ENCODE results near the gene AFG3L2.

Gene AFG3L2

GRCh38 chr18:12318857-12319256 lies 58.2 kb downstream of the AFG3L2 start:
- no peak for DNase-seq

- no peak for DNase-seq
Observed at GRCh38 chr18:12318334-12318697, 58.7 kb downstream of the AFG3L2 start.

DNA sequence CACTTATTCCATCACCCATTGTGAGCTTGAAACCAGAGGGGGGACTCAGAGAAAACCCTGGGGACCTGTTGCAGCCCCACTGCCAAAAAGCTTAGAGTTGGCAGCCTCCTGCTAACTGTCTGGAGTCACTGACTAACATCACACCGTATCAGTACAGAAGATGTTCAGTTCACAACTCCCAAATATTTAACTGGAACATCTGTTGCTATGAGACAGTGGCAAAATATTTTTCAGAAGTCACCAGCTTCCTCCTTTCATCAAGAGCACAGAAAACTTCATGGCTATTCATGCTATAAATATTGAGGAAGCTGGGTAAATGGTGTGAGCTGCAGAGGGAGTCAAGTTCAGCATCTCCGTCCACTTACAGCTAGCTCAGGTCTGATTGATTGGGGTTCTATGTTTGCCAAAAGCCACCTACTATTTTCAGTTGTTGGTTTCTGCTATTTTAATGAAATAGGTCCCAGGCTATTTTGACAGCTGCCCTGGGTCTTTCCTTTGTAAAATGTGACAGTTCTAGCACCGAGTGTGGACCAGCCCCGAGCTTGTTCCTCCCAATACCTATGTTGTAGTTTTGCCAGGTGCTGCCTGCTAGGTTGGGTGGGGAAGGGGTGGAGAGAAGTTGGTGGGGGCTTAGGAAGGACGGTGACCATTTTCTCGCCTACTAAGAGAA lies 59.2 kb downstream of the AFG3L2 start:
- peak; percentile 27 to 49 (median 38) for DNase-seq

GRCh38 chr18:12315911-12316310 lies 61.1 kb downstream of the AFG3L2 start:
- no peak for DNase-seq

GRCh38 chr18:12315490-12315889 lies 61.5 kb downstream of the AFG3L2 start:
- no peak for DNase-seq

DNA sequence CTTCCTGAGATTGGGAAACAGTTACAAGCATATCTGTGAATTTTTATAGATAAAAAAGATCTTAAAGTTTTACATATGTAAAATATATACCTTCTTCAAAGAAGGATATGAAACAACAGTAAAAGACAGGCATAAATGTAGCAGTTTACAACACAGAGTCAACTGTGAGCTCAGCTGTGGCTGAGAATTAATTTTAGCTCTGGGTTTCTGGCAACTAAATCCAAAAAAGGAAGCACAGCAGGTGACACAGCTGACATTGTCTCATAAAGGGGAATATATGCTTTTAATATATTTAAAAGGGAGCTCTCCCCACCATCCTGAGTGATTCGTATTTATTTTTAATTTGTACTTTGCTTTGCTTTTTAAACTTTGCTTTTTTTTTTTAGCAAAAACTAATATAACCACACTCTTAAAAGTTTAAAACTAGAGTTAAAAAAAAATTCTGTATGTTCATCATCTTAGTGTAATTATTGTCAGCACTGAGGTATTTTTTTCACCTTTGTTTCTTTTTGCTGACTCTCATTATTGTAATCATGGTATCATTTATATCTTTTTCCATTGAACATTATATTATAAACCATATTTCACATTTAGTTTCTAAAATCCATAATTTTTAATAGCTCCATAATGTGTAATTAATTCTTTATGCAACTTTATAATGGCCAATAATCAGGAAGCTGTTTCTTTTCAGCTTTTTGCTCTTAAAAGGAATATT lies 62.3 kb downstream of the AFG3L2 start:
- peak; percentile 32 to 59 (median 44) for DNase-seq

- DNase-seq: no peak
Observed at GRCh38 chr18:12313530-12314245, 63.3 kb downstream of the AFG3L2 start.

GRCh38 chr18:12312976-12313375 lies 64.1 kb downstream of the AFG3L2 start:
- DNase-seq: no peak

- no peak for DNase-seq
Observed at GRCh38 chr18:12310762-12311161, 66.3 kb downstream of the AFG3L2 start.

DNA sequence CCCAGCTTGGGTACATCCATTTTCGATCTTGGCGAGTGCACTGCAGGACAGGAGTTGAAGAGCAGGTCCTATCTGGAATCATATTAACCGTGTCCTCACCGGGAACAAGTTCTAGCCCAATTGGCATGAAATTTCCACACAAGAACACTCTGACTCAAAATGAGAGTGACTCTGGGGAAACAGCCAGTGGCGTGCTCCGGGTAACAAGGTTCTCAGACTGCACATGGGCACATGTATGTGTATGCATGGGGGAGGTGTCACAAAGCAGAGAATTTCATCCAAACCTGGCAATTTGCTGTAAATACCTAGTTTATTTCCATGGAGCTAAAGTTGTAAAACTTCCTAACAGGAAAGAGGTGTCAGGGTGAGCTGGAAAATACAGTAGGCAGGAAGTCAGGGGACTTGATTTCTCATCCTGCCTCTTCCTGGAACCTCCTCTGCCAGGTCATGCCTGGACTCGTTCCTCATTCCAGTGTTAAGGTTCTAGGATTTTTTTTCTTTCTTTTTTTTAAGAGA lies 67.3 kb downstream of the AFG3L2 start:
- peak; percentile 24 to 41 (median 34) for DNase-seq

- DNase-seq: peak; percentile 96 to 97 (median 97)
Observed at GRCh38 chr18:12308386-12309100, 68.5 kb downstream of the AFG3L2 start.

GRCh38 chr18:12307701-12308385 lies 69.2 kb downstream of the AFG3L2 start, which contains the start of gene TUBB6:
Gene TUBB6 (plus strand): TSS chr18:12308241. CDS start chr18:12308293, 52 bp downstream.
- peak; percentile 87 to 97 (median 92) for DNase-seq

DNA sequence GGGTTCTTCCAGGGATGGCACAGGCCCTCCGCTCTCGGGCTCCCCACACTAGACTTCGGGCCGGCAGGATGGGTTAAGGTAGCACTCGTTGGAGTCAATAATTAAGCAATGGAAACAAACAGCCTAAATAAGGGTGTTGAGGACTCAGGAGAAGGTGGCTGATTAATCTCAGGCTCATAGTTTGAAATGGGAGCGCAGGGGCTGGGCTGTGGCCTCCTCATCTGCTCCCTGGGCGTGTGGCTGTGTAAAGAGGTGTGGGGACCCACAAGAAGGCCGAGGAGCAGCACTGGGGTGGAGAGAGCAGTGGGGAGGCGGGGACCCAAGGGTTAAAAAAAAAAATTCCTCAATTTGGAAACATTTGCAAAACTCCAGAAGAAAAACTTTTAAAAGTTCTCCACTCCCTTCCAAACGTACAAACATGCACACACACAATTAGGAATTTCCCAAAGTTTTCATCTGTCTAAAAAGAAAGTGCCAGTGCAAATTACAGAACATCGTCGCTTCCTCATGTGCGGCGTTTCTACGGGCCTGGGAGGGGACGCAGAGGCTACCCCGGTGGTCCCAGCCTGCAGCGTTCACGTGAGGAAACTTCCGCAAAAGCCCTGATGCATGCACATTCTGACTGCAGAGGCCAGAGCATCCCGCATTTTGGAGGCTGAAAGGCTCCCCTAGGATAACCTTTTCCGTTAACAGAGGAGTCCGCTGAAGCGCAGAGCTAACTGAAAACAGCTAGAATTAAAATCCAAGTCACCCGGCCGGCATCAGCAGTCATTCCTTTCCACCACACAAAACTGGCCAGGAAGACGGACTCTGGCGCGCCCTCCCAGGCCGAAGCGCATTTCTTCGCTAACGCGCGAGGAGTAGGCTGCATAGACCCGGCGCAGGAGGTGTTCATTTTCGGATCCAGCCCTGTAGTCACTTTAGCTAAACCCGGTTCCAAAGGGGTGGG lies 70.0 kb downstream of the AFG3L2 start:
- peak; percentile 71 to 82 (median 78) for DNase-seq

- no peak for DNase-seq
Observed at GRCh38 chr18:12305930-12306629, 70.9 kb downstream of the AFG3L2 start.

- no peak for DNase-seq
Observed at GRCh38 chr18:12305211-12305610, 71.8 kb downstream of the AFG3L2 start.

GRCh38 chr18:12304351-12305210 lies 72.4 kb downstream of the AFG3L2 start:
- no peak for DNase-seq

GRCh38 chr18:12302391-12303147 lies 74.5 kb downstream of the AFG3L2 start:
- no peak for DNase-seq

- DNase-seq: no peak
Observed at GRCh38 chr18:12301263-12302005, 75.6 kb downstream of the AFG3L2 start.
